H1 (cell line): ENCODE measurements around the gene FGF4. TPM values are rescaled to one million over a fixed set of nuclear protein-coding genes. Genes with fewer than 3 reads are reported as not detected.
A peak's percentile ranks its signal among the peaks of the same experiment; 100 is the strongest.

Experiments
- CTCF ChIA-PET: fragments of 300-600 bp; sonication (Branson Sonifier 250); formaldehyde crosslinking; loops from one replicate; lab custom pipeline; 2021; ENCODE audit not compliant: partially characterized antibody; lab: Charles Lee
- POLR2A ChIA-PET: fragments of 300-600 bp; sonication (Branson Sonifier 250); formaldehyde crosslinking; loops from one replicate; lab custom pipeline; 2021; ENCODE audit warnings: inconsistent platforms; ENCODE audit not compliant: partially characterized antibody; lab: Charles Lee
- DNase-seq, 2 experiments: peaks; one replicate each; pipeline versions ENCODE4 v3.0.0 to v3.0.0-alpha.2; 2010 to 2022; ENCODE audit warnings: low spot score in 2 of 2, low read depth in 1 of 2, mixed read lengths in 1 of 2
- FAIRE-seq: peaks from 2 replicates; lab custom pipeline; 2011; peaks lifted over from hg19 to GRCh38; lab: Jason Lieb, UNC
- H2AFZ ChIP-seq: 2 replicates; pipeline ENCODE4 v1.8.1; 2012; ENCODE audit warnings: low read length, inconsistent platforms
- H2AK5ac ChIP-seq: 2 replicates; pipeline ENCODE4 v1.6.1; 2013; ENCODE audit warnings: low read depth, low read length
- H2BK120ac ChIP-seq: replicated peaks from 2 replicates; pipeline ENCODE3; 2013; ENCODE audit warnings: low read depth, low read length, inconsistent platforms
- H2BK12ac ChIP-seq: 2 replicates; pipeline ENCODE4 v1.6.1; 2013; ENCODE audit warnings: low read depth, low read length
- H2BK15ac ChIP-seq: 2 replicates; pipeline ENCODE4 v1.6.1; 2013; ENCODE audit warnings: low read length
- H2BK20ac ChIP-seq: 2 replicates; pipeline ENCODE4 v1.6.1; 2013; ENCODE audit warnings: low read length
- H2BK5ac ChIP-seq: 2 replicates; pipeline ENCODE4 v1.6.1; 2013; ENCODE audit warnings: low read depth, low read length
- H3K14ac ChIP-seq: 2 replicates; pipeline ENCODE4 v1.6.1; 2013; ENCODE audit warnings: inconsistent platforms; ENCODE audit not compliant: insufficient read length
- H3K18ac ChIP-seq: 2 replicates; pipeline ENCODE4 v1.6.1; 2013; ENCODE audit warnings: low read length; ENCODE audit errors: extremely low read depth
- H3K23ac ChIP-seq: 2 replicates; pipeline ENCODE4 v1.6.1; 2013; ENCODE audit warnings: inconsistent platforms; ENCODE audit not compliant: insufficient read length
- H3K23me2 ChIP-seq: 2 replicates; pipeline ENCODE4 v1.6.1; 2013; ENCODE audit warnings: low read depth, low read length
- H3K27ac ChIP-seq: 2 replicates; pipeline ENCODE4 v1.6.1; 2011; ENCODE audit warnings: low read depth, low read length, inconsistent platforms
- H3K27me3 ChIP-seq, 4 experiments: replicated peaks in 1 of 4; 1 replicate in 1 of 4; 2 replicates in 3 of 4; pipeline versions ENCODE4 v1.6.1 to v1.8.1; 2011 to 2013; ENCODE audit warnings: low read length in 3 of 4, mild to moderate bottlenecking in 3 of 4, inconsistent platforms in 2 of 4, mixed read lengths in 2 of 4, moderate library complexity in 1 of 4; ENCODE audit not compliant: control insufficient read depth in 3 of 4, insufficient read depth in 3 of 4; ENCODE audit errors: extremely low read depth in 1 of 4
- H3K36me3 ChIP-seq, 4 experiments: 2 replicates each; pipeline versions ENCODE4 v1.6.1 to v1.8.1; 2011 to 2013; ENCODE audit warnings: mild to moderate bottlenecking in 4 of 4, low read length in 3 of 4, moderate library complexity in 2 of 4, control low read depth in 1 of 4, inconsistent platforms in 1 of 4; ENCODE audit not compliant: insufficient read depth in 4 of 4, control insufficient read depth in 2 of 4
- H3K4ac ChIP-seq: replicated peaks from 2 replicates; pipeline ENCODE3; 2013; ENCODE audit warnings: low read length, low read depth, mixed read lengths, inconsistent platforms; ENCODE audit not compliant: insufficient read length
- H3K4me1 ChIP-seq, 4 experiments: replicated peaks in 1 of 4; 1 replicate in 1 of 4; 2 replicates in 3 of 4; pipeline versions ENCODE4 v1.6.1 to v1.8.1; 2011 to 2013; ENCODE audit warnings: low read length in 3 of 4, inconsistent platforms in 2 of 4, mixed read lengths in 1 of 4; ENCODE audit not compliant: insufficient read depth in 4 of 4, control insufficient read depth in 3 of 4
- H3K4me2 ChIP-seq, 2 experiments: 2 replicates each; pipeline versions ENCODE4 v1.6.1 to v1.8.1; 2011 to 2013; ENCODE audit warnings: low read depth in 2 of 2, low read length in 2 of 2, control low read depth in 1 of 2, inconsistent platforms in 1 of 2, mild to moderate bottlenecking in 1 of 2; ENCODE audit not compliant: insufficient read depth in 1 of 2
- H3K4me3 ChIP-seq, 4 experiments: fragments of 200-600, 300-600 bp in 1 of 4; sonication (generic), shearing (Covaris generic), sonication (Bioruptor Twin) in 1 of 4; 2 replicates each; pipeline versions ENCODE4 v1.5.1 to v1.8.1; 2011 to 2016; ENCODE audit warnings: low read length in 4 of 4, low read depth in 3 of 4, control low read depth in 2 of 4, inconsistent platforms in 2 of 4, mild to moderate bottlenecking in 2 of 4, mixed read lengths in 1 of 4, moderate library complexity in 1 of 4; ENCODE audit not compliant: insufficient read depth in 2 of 4; ENCODE audit errors: extremely low read depth in 1 of 4
- H3K56ac ChIP-seq: replicated peaks from 2 replicates; pipeline ENCODE3; 2013; ENCODE audit warnings: low read depth, mild to moderate bottlenecking, mixed read lengths, low read length, inconsistent platforms; ENCODE audit not compliant: insufficient read length
- H3K79me1 ChIP-seq: 2 replicates; pipeline ENCODE4 v1.6.1; 2013; ENCODE audit warnings: low read depth, low read length, control low read depth
- H3K79me2 ChIP-seq, 2 experiments: 2 replicates each; pipeline versions ENCODE4 v1.6.1 to v1.8.1; 2012 to 2013; ENCODE audit warnings: low read length in 2 of 2, mild to moderate bottlenecking in 2 of 2, inconsistent platforms in 1 of 2; ENCODE audit not compliant: insufficient read depth in 2 of 2, control insufficient read depth in 1 of 2
- H3K9ac ChIP-seq, 4 experiments: replicated peaks in 1 of 4; 1 replicate in 1 of 4; 2 replicates in 3 of 4; pipeline versions ENCODE4 v1.6.1 to v1.8.1; 2011 to 2013; ENCODE audit warnings: low read depth in 3 of 4, low read length in 3 of 4, control low read depth in 2 of 4, mild to moderate bottlenecking in 2 of 4, moderate library complexity in 2 of 4, inconsistent platforms in 1 of 4; ENCODE audit errors: extremely low read depth in 1 of 4
- H3K9me3 ChIP-seq, 2 experiments: 2 replicates each; pipeline versions ENCODE4 v1.6.1 to v1.8.1; 2012 to 2013; ENCODE audit warnings: mild to moderate bottlenecking in 2 of 2, moderate library complexity in 2 of 2, control low read depth in 1 of 2, inconsistent platforms in 1 of 2, low read depth in 1 of 2, low read length in 1 of 2, mixed read lengths in 1 of 2; ENCODE audit not compliant: insufficient read depth in 2 of 2
- H4K20me1 ChIP-seq, 2 experiments: replicated peaks in 1 of 2; 2 replicates each; pipeline versions ENCODE3 to v1.8.1; 2011 to 2013; ENCODE audit warnings: inconsistent platforms in 2 of 2, low read length in 2 of 2, mild to moderate bottlenecking in 1 of 2; ENCODE audit not compliant: insufficient read depth in 2 of 2, control insufficient read depth in 1 of 2
- H4K5ac ChIP-seq: 2 replicates; pipeline ENCODE4 v1.6.1; 2013; ENCODE audit warnings: low read length, low read depth, mixed read lengths, inconsistent platforms; ENCODE audit not compliant: insufficient read length
- H4K8ac ChIP-seq: 2 replicates; pipeline ENCODE4 v1.8.0; 2013; ENCODE audit warnings: mild to moderate bottlenecking, moderate library complexity, low read length, inconsistent platforms; ENCODE audit not compliant: insufficient read depth; ENCODE audit errors: extremely low read depth
- H4K91ac ChIP-seq: replicated peaks from 2 replicates; pipeline ENCODE3; 2013; ENCODE audit warnings: low read length, mixed read lengths, inconsistent platforms; ENCODE audit not compliant: insufficient read length
- EZH2 ChIP-seq: fragments of 200-600 bp; sonication (generic); IDR thresholded peaks from 2 replicates; pipeline ENCODE4 v1.7.1; 2012; ENCODE audit warnings: low read depth, mild to moderate bottlenecking, moderate library complexity, low read length, inconsistent platforms; ENCODE audit not compliant: severe bottlenecking
- GABPA ChIP-seq: IDR thresholded peaks from 2 replicates; pipeline ENCODE4 v1.6.1; 2011; ENCODE audit warnings: mild to moderate bottlenecking, low read length, moderate library complexity, borderline replicate concordance; ENCODE audit not compliant: insufficient read depth
- PHF8 ChIP-seq: fragments of 200-600 bp; sonication (generic); conservative IDR thresholded peaks from 2 replicates; pipeline ENCODE4 v1.7.1; 2012; ENCODE audit warnings: low read depth, mild to moderate bottlenecking, inconsistent platforms, low read length, moderate library complexity
- TAF1 ChIP-seq: IDR thresholded peaks from 2 replicates; pipeline ENCODE4 v1.6.1; 2011; ENCODE audit warnings: mild to moderate bottlenecking, low read depth, low read length
- TEAD4 ChIP-seq: IDR thresholded peaks from 2 replicates; pipeline ENCODE4 v1.6.1; 2012; ENCODE audit warnings: low read depth, low read length, inconsistent platforms, mixed read lengths
- WGBS, 2 experiments: shearing (Covaris generic) in 1 of 2; methylation state at CpG; one replicate each; pipeline versions ENCODE4 v1.1.6 to v1.1.7; 2013 to 2015; ENCODE audit warnings: low lambda C conversion rate in 2 of 2, mixed read lengths in 2 of 2, inconsistent platforms in 1 of 2, low coverage in 1 of 2, missing lambda C conversion rate in 1 of 2; ENCODE audit not compliant: insufficient replicate concordance in 2 of 2, insufficient coverage in 1 of 2, insufficient read length in 1 of 2; ENCODE audit errors: extremely low coverage in 1 of 2, missing lambda C conversion rate in 1 of 2; 5-methylcytosine and 5-hydroxymethylcytosine counted together
- polyA plus RNA-seq, 7 experiments: library from polyadenylated mRNA; depleted of rRNA in 3 of 7; stranded (reverse) in 5 of 7; unstranded in 2 of 7; fragments of >200 nt in 5 of 7; fragments of 200-250 nt in 2 of 7; gene quantifications; 1 replicate in 5 of 7; 2 replicates in 1 of 7; 4 replicates in 1 of 7; pipeline versions ENCODE4 v1.2.1 to v1.2.3, GENCODE V29; 2011 to 2013; ENCODE audit warnings: missing spikeins in 2 of 7, mixed read lengths in 2 of 7
- total RNA-seq: library from RNA; stranded (reverse); fragmentation: NEBNext Ultra II Directional; extraction: Animal tissue kit (Norgen Biotek cat#: 25700); gene quantifications from 2 replicates; pipeline ENCODE4 v1.2.1, GENCODE V29; 2021

The FGF4 gene
- total and polyA plus RNA-seq, 2 of the 8 experiments (the other 6 are each of a cell fraction or from before 2014, with no cell fraction given) = 0.57 to 2.0 TPM

- no peaks in the 10 kb centered on the region for H3K79me2 ChIP-seq
- peaks cover 13% of the 10 kb centered on the region; the same call in 1 of the 2 replicates for H3K23me2 ChIP-seq
- peaks cover 0 to 2% of the 10 kb centered on the region in 2 experiments for H4K20me1 ChIP-seq
- peaks cover 0 to 4% (median 0%) of the 10 kb centered on the region in 4 experiments; a peak in 1 of 8 replicates for H3K36me3 ChIP-seq
- POLR2A ChIA-PET = interaction anchor here (0.6 to 0.7 kb wide), 2 partner anchors 9 to 61 kb away, joined by 3 to 4 read pairs; no protein-coding TSS in a partner anchor
- FAIRE-seq = no peak
- H3K4me2 ChIP-seq = no peak overlapping the region; a peak in 1 of 4 replicates
- CTCF ChIA-PET = interaction anchor here (0.7 to 1.9 kb wide), 13 partner anchors 9 to 101 kb away, joined by 3 to 6 read pairs (median 3); no protein-coding TSS in a partner anchor
- H3K9ac ChIP-seq = no peak overlapping the region
- H2AK5ac ChIP-seq = no peak overlapping the region
- H3K14ac ChIP-seq = no peak overlapping the region
- H3K18ac ChIP-seq = no peak overlapping the region
- no peak overlapping the region for H4K91ac ChIP-seq
- H3K27ac ChIP-seq = no peak overlapping the region
- no peak overlapping the region for H2BK120ac ChIP-seq
- H3K9me3 ChIP-seq = no peaks in the 10 kb centered on the region
- no peak overlapping the region for H3K56ac ChIP-seq
- H2BK20ac ChIP-seq = 0 out of 2 replicates have a peak overlapping the region, but pooled peaks have one; percentile 18
- H3K79me1 ChIP-seq = no peaks in the 10 kb centered on the region; the same call in 1 of the 2 replicates
- no peak for TF ChIP-seq TAF1
- no peak for TF ChIP-seq PHF8
- no peak for TF ChIP-seq GABPA
- TF ChIP-seq TEAD4 = no peak
- TF ChIP-seq EZH2 = no peak
- H3K23ac ChIP-seq = no peak overlapping the region
- 96% methylated on average over 5 of the region's 5 CpGs; no CpG with 5 or more reads in 1 of the 2 experiments for WGBS, 2 experiments
- no peak overlapping the region for H3K4me3 ChIP-seq
- peaks cover 54 to 74% (median 68%) of the 10 kb centered on the region in 4 experiments for H3K27me3 ChIP-seq
- no peak overlapping the region; the same call in 1 of the 2 replicates for H4K8ac ChIP-seq
- no peak overlapping the region for H2AFZ ChIP-seq
- H4K5ac ChIP-seq = no peak overlapping the region
- no peak for DNase-seq
- no peak overlapping the region for H2BK5ac ChIP-seq
- H2BK15ac ChIP-seq = peak overlapping the region; percentile 72; the same call in 1 of the 2 replicates
- H3K4ac ChIP-seq = no peak overlapping the region
- H3K4me1 ChIP-seq = peaks cover 0 to 16% (median 9%) of the 10 kb centered on the region in 4 experiments; a peak in 6 of 7 replicates
- 0 out of 2 replicates have a peak overlapping the region, but pooled peaks have one; percentile 17 for H2BK12ac ChIP-seq
Measured at GRCh38 chr11:69820441-69820840, 45.3 kb upstream of the FGF4 start.
